GM21576 (cell line): ENCODE data around the gene FXYD4.
"Not testable (repeated sequence)": the region's sequence is repeated elsewhere in the genome, so short reads cannot be mapped to it uniquely, and the experiment has no call there.

Experiments used
- ATAC-seq: cut with Tn5 transposase; IDR thresholded peaks from one replicate; pipeline ENCODE4 v1.9.1; 2021; ENCODE audit warnings: mild to moderate bottlenecking, moderate library complexity; ENCODE audit not compliant: unreplicated experiment

The FXYD4 gene

GRCh38 chr10:43415544-43415943, 44.1 kb downstream of the FXYD4 start:
- no peak for ATAC-seq

DNA sequence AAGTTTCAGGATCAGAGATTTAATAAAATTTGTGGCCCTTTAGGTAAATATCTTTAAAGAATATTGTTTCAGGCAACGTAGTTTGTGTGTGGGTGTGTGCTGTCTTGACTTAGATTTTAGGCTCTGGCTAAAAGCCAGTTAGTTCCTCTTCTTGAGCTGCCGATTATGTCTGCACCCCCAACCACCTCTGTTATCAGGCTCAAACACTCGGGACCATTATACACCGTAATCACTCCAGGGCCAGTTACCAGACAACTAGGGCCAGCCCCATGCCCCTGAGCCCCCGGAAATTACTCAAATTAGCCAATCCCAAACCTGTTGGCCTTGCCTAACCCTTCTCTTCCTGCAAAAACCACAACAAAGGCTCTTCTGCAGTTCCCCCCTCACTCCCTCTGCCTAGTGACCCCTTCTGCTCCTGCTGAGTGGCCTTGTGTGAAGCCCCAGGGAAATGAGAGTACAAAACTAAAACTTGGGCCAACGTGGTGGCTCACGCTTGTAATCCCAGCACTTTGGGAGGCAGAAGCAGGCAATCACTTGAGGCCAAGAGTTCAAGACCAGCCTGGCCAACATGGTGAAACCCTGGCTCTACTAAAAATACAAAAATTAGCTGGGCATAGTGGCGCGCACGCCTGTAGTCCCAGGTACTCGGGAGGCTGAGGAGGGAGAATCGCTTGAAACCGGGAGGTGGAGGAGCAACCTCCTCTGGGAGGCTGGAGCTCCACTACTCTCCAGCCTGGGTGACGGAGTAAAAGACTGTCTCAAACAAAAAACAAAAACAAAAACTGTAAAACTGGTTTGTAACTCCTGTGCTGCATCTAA, 46.7 kb downstream of the FXYD4 start:
- ATAC-seq = peak; percentile 29

GRCh38 chr10:43419997-43420368, 48.5 kb downstream of the FXYD4 start:
- no peak for ATAC-seq

DNA sequence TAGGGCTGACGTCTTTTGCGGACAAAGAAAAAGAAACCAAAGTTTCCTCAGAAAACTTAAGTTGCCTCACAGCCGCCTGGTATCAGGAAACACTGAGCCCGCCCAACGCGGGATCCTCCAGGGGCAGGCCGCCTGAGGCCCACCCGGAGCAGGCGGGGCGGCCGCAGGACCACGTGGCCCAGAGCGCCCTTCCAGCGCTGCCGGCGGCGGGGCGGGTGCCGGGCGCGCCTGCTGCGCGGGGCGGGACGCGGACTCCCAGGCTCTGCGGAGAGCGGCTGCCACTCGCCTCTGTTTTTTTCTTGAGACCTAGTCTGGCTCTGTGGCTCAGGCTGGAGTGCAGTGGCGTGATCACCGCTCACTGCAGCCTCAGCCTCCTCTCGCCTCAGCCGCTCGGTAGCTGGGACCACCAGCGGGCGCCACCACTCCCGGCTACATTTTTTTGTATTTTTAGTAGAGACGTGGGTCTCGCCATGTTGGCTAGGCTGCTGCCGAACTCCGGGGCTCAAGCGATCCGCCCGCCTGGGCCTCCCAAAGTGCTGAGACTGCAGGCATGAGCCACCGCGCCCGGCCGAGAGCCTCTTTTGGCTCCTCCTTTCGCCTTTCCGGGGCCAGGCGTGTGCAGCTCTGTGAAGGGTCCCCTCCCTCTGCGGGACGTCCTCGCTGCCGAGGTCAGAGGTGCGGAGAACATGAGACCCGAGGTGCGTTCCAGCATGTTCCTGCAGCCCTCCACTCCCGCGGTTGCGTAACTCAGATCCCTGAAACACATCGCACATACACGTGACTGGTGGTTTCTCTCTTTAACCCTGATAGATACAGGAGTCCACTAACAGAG, 49.1 kb downstream of the FXYD4 start:
- peak; percentile 76 for ATAC-seq

GRCh38 chr10:43421201-43421507, 49.7 kb downstream of the FXYD4 start:
- ATAC-seq = peak; percentile 8

- no peak for ATAC-seq
Measured at GRCh38 chr10:43421519-43421918, 50.1 kb downstream of the FXYD4 start.

GRCh38 chr10:43421944-43422343, 50.5 kb downstream of the FXYD4 start:
- not testable (repeated sequence) for ATAC-seq

DNA sequence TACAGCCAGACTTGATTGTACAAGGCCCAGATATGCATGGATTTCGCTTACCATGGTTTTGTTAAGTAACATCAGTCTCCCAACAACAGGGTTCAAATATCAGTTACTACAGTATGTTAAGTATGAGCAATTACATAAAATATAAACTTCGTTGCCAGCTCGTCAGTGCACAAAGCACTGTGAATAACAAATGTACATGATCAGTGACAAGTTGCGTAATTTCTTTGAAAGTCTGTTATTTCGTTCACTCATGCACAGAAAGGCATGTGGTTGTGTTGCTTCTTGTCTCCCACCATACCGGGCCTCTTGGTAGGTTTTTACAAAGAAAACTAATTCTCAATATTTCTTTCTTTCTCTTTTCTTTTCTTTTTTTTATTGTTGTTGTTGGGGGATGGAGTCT, 53.0 kb downstream of the FXYD4 start:
- no peak for ATAC-seq
